IMR-90 (cell line): ENCODE measurements around the gene SIRPB1. TPM values are rescaled to one million over a fixed set of nuclear protein-coding genes. Genes with fewer than 3 reads are reported as not detected.

Source experiments
- ATAC-seq: fragments of 200-7000 bp; cut with Tn5 transposase; 2 replicates; pipeline ENCODE4 v1.9.1; 2020; ENCODE audit warnings: low read depth, mild to moderate bottlenecking, moderate library complexity
- BruUV-seq: library from RNA; stranded (reverse); fragments of 400-500 nt; replicated peaks from 2 replicates; lab custom pipeline; 2021; lab: Mats Ljungman, UMichigan
- CTCF ChIA-PET: fragments of 300-600 bp; formaldehyde crosslinking; extraction: SDS; loops from one replicate; lab custom pipeline; 2021; ENCODE audit warnings: antibody characterized with exemption; lab: Yijun Ruan, JAX
- POLR2A ChIA-PET: fragments of 300-600 bp; sonication (Branson Sonifier 250); formaldehyde crosslinking; loops from one replicate; lab custom pipeline; 2022; ENCODE audit warnings: antibody characterized with exemption; ENCODE audit not compliant: unreplicated experiment; lab: Charles Lee
- DNase-seq: peaks from one replicate; pipeline ENCODE4 v3.0.0; 2013
- H2AFZ ChIP-seq: replicated peaks from 2 replicates; pipeline ENCODE3; 2013; ENCODE audit warnings: low read length, mild to moderate bottlenecking; ENCODE audit not compliant: poor library complexity
- H2AK5ac ChIP-seq: 2 replicates; pipeline ENCODE4 v1.6.1; 2013; ENCODE audit warnings: low read depth, low read length, inconsistent platforms
- H2AK9ac ChIP-seq: replicated peaks from 2 replicates; pipeline ENCODE3; 2013; ENCODE audit warnings: mild to moderate bottlenecking, low read depth, low read length, moderate library complexity; ENCODE audit not compliant: poor library complexity
- H2BK120ac ChIP-seq: 2 replicates; pipeline ENCODE4 v1.6.1; 2013; ENCODE audit warnings: low read depth, low read length, inconsistent platforms
- H2BK15ac ChIP-seq: 3 replicates; pipeline ENCODE4 v1.6.1; 2013; ENCODE audit warnings: low read depth, low read length, inconsistent platforms
- H2BK20ac ChIP-seq: 2 replicates; pipeline ENCODE4 v1.6.1; 2013; ENCODE audit warnings: low read depth, mild to moderate bottlenecking, inconsistent platforms, low read length, moderate library complexity
- H2BK5ac ChIP-seq: 2 replicates; pipeline ENCODE4 v1.6.1; 2013; ENCODE audit warnings: mild to moderate bottlenecking, low read depth, low read length, inconsistent platforms; ENCODE audit not compliant: poor library complexity, severe bottlenecking
- H3K14ac ChIP-seq: replicated peaks from 2 replicates; pipeline ENCODE4 v1.6.1; 2013; ENCODE audit warnings: low read depth, low read length, inconsistent platforms
- H3K18ac ChIP-seq: 2 replicates; pipeline ENCODE4 v1.6.1; 2013; ENCODE audit warnings: low read depth, low read length, control low read depth
- H3K23ac ChIP-seq: 2 replicates; pipeline ENCODE4 v1.6.1; 2013; ENCODE audit warnings: low read depth, low read length, inconsistent platforms
- H3K27ac ChIP-seq: 2 replicates; pipeline ENCODE4 v1.5.1; 2013; ENCODE audit warnings: mild to moderate bottlenecking, control low read depth, low read length; ENCODE audit not compliant: insufficient read depth
- H3K27me3 ChIP-seq: 2 replicates; pipeline ENCODE4 v1.6.1; 2013; ENCODE audit warnings: low read length; ENCODE audit not compliant: control insufficient read depth, insufficient read depth
- H3K36me3 ChIP-seq: 2 replicates; pipeline ENCODE4 v1.6.1; 2013; ENCODE audit warnings: low read length, mixed read lengths; ENCODE audit not compliant: control insufficient read depth, insufficient read depth
- H3K4ac ChIP-seq: 2 replicates; pipeline ENCODE4 v1.6.1; 2013; ENCODE audit warnings: low read depth, low read length, inconsistent platforms
- H3K4me1 ChIP-seq: 2 replicates; pipeline ENCODE4 v1.6.1; 2013; ENCODE audit warnings: low read length, mixed read lengths; ENCODE audit not compliant: control insufficient read depth, insufficient read depth
- H3K4me2 ChIP-seq: 2 replicates; pipeline ENCODE4 v1.6.1; 2013; ENCODE audit warnings: low read depth, mild to moderate bottlenecking, control low read depth, low read length, moderate library complexity
- H3K4me3 ChIP-seq: 2 replicates; pipeline ENCODE4 v1.5.1; 2013; ENCODE audit warnings: low read depth, mild to moderate bottlenecking, control low read depth, low read length, moderate library complexity; ENCODE audit not compliant: insufficient read depth
- H3K56ac ChIP-seq: 2 replicates; pipeline ENCODE4 v1.6.1; 2013; ENCODE audit warnings: low read length, inconsistent platforms; ENCODE audit not compliant: insufficient read depth; ENCODE audit errors: extremely low read depth
- H3K79me1 ChIP-seq, 2 experiments: 2 replicates each; pipeline ENCODE4 v1.6.1; 2013; ENCODE audit warnings: low read length in 2 of 2, inconsistent platforms in 1 of 2, low read depth in 1 of 2
- H3K9ac ChIP-seq: 2 replicates; pipeline ENCODE4 v1.6.1; 2013; ENCODE audit warnings: low read depth, low read length, control low read depth
- H3K9me1 ChIP-seq: 2 replicates; pipeline ENCODE4 v1.6.1; 2013; ENCODE audit warnings: low read length, inconsistent platforms; ENCODE audit not compliant: insufficient read depth
- H3K9me3 ChIP-seq: 2 replicates; pipeline ENCODE4 v1.6.1; 2013; ENCODE audit warnings: low read length; ENCODE audit not compliant: control insufficient read depth, insufficient read depth
- H4K20me1 ChIP-seq: 2 replicates; pipeline ENCODE4 v1.6.1; 2013; ENCODE audit warnings: low read length, inconsistent platforms; ENCODE audit not compliant: insufficient read depth
- H4K5ac ChIP-seq: 2 replicates; pipeline ENCODE4 v1.6.1; 2013; ENCODE audit warnings: mild to moderate bottlenecking, low read depth, low read length, control low read depth
- H4K8ac ChIP-seq, 2 experiments: 2 replicates each; pipeline ENCODE4 v1.6.1; 2013; ENCODE audit warnings: low read depth in 2 of 2, low read length in 2 of 2, control low read depth in 1 of 2, inconsistent platforms in 1 of 2
- H4K91ac ChIP-seq: 2 replicates; pipeline ENCODE4 v1.6.1; 2013; ENCODE audit warnings: low read depth, low read length, inconsistent platforms; ENCODE audit not compliant: insufficient read depth
- CEBPB ChIP-seq: IDR thresholded peaks from 2 replicates; pipeline ENCODE4 v1.6.1; 2012; ENCODE audit warnings: low read depth, low read length, improper control_type of control experiment
- ELK1 ChIP-seq: fragments of 150-350 bp; IDR thresholded peaks from 2 replicates; pipeline ENCODE4 v1.6.1; 2016; ENCODE audit warnings: low read depth, mild to moderate bottlenecking, low read length, moderate library complexity, borderline replicate concordance
- MXI1 ChIP-seq: IDR thresholded peaks from 2 replicates; pipeline ENCODE4 v1.6.1; 2012; ENCODE audit warnings: low read depth, mild to moderate bottlenecking, low read length, moderate library complexity, borderline replicate concordance
- RFX5 ChIP-seq: IDR thresholded peaks from 2 replicates; pipeline ENCODE4 v1.8.0; 2012; ENCODE audit warnings: low read depth, mild to moderate bottlenecking, low read length, moderate library complexity
- SMC3 ChIP-seq: fragments of 150-350 bp; IDR thresholded peaks from 2 replicates; pipeline ENCODE4 v1.6.1; 2016; ENCODE audit warnings: low read depth, mild to moderate bottlenecking, antibody characterized with exemption, low read length, moderate library complexity
- WGBS, 2 experiments: methylation state at CpG; one replicate each; pipeline versions ENCODE4 v1.1.5 to v1.1.7; 2013; ENCODE audit warnings: missing lambda C conversion rate in 2 of 2; ENCODE audit not compliant: insufficient read length in 1 of 2; ENCODE audit errors: extremely low coverage in 2 of 2; 5-methylcytosine and 5-hydroxymethylcytosine counted together
- dilution Hi-C: fragments of 300-500 bp; cut with HindIII; formaldehyde crosslinking; loops from one replicate; pipeline ENCODE4 v1.14.3; 2018; ENCODE audit warnings: low sequenced_read_pairs; ENCODE audit not compliant: unreplicated experiment
- in situ Hi-C: fragments of 300-500 bp; cut with MboI; formaldehyde crosslinking; loops from 3 replicates; pipeline ENCODE4 v1.14.3; 2019; ENCODE audit warnings: low sequenced_read_pairs, inconsistent platforms, mixed read lengths
- intact Hi-C: fragments of 100-400 bp; cut with micrococcal nuclease; formaldehyde crosslinking; loops from 2 replicates; pipeline ENCODE4 v1.10.0; 2022
- polyA plus RNA-seq, 3 experiments: library from polyadenylated mRNA; depleted of rRNA; stranded (reverse); fragments of >200 nt; gene quantifications; 2 replicates each; pipeline ENCODE4 v1.2.3, GENCODE V29; 2012; ENCODE audit warnings: low replicate concordance in 1 of 3
- total RNA-seq: library from RNA; depleted of rRNA; stranded (reverse); fragments of >200 nt; gene quantifications from 2 replicates; pipeline ENCODE4 v1.2.3, GENCODE V29; 2012

SIRPB1 gene
- total and polyA plus RNA-seq, 2 of the 4 experiments (the other 2 are of a cell fraction) = 0.90 to 1.6 TPM

- 67% methylated on average over 1 of the region's 2 CpGs; no CpG with 5 or more reads in 1 of the 2 experiments for WGBS, 2 experiments
- Histone ChIP-seq H4K91ac (no peak overlapping the region), H3K27me3 (peaks cover 2% of the 10 kb centered on the region; the same call in 1 of the 2 replicates), H3K18ac (no peak overlapping the region), H3K79me1 (no peaks in the 10 kb centered on the region), H2AFZ (no peak overlapping the region), H3K4me3 (no peak overlapping the region), H3K23ac (no peak overlapping the region), H3K4ac (no peak overlapping the region), H3K9me3 (no peaks in the 10 kb centered on the region), H3K56ac (no peak overlapping the region), H2BK15ac (no peak overlapping the region), H4K20me1 (no peaks in the 10 kb centered on the region), H3K36me3 (no peaks in the 10 kb centered on the region), H4K8ac (no peak overlapping the region), H3K4me2 (no peak overlapping the region), H3K14ac (no peak overlapping the region), H2BK5ac (no peak overlapping the region), H3K4me1 (no peaks in the 10 kb centered on the region), H2AK5ac (no peak overlapping the region), H3K9ac (no peak overlapping the region), H2BK20ac (no peak overlapping the region), H3K27ac (no peak overlapping the region), H4K5ac (no peak overlapping the region), H2AK9ac (no peak overlapping the region), H3K9me1 (no peaks in the 10 kb centered on the region), H2BK120ac (no peak overlapping the region)
- dilution Hi-C loops = no loop called here
- peak; percentile 1 for DNase-seq
- POLR2A ChIA-PET = no interaction called here
- intact Hi-C loops = no loop called here
- CTCF ChIA-PET = no interaction called here
- BruUV-seq = no TSS peak
- no peak for ATAC-seq
- TF ChIP-seq SMC3 (no peak), RFX5 (no peak), ELK1 (no peak), MXI1 (no peak), CEBPB (no peak)
- in situ Hi-C loops = no loop called here
Observed at GRCh38 chr20:1663917-1664316, 44.1 kb upstream of the SIRPB1 start.
